Coronary artery (tissue), 2 donors: ENCODE results near the gene HEPACAM.

Experiments
- DNase-seq: peaks from one replicate; pipeline ENCODE4 v3.0.0-alpha.2; 2017; ENCODE audit warnings: low spot score
- H3K27ac ChIP-seq, 2 donors: fragments of 200-600 bp; sonication (generic); one replicate each; pipeline ENCODE4 v1.5.1; 2016 to 2019
- H3K4me3 ChIP-seq: fragments of 200-600 bp; sonication (generic); 2 replicates; pipeline ENCODE4 v1.5.1; 2016; ENCODE audit warnings: mild to moderate bottlenecking, moderate library complexity
- TF ChIP-seq, protein P1 (sequence below): fragments of 200-600 bp; sonication (generic); IDR thresholded peaks from one replicate; pipeline ENCODE4 v1.5.1; 2019; ENCODE audit warnings: antibody characterized with exemption

HEPACAM gene

GRCh38 chr11:124886476-124886875 lies 49.4 kb downstream of the HEPACAM start:
- TF ChIP-seq, protein P1, sequence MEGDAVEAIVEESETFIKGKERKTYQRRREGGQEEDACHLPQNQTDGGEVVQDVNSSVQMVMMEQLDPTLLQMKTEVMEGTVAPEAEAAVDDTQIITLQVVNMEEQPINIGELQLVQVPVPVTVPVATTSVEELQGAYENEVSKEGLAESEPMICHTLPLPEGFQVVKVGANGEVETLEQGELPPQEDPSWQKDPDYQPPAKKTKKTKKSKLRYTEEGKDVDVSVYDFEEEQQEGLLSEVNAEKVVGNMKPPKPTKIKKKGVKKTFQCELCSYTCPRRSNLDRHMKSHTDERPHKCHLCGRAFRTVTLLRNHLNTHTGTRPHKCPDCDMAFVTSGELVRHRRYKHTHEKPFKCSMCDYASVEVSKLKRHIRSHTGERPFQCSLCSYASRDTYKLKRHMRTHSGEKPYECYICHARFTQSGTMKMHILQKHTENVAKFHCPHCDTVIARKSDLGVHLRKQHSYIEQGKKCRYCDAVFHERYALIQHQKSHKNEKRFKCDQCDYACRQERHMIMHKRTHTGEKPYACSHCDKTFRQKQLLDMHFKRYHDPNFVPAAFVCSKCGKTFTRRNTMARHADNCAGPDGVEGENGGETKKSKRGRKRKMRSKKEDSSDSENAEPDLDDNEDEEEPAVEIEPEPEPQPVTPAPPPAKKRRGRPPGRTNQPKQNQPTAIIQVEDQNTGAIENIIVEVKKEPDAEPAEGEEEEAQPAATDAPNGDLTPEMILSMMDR = no peak
- H3K27ac ChIP-seq = no peak overlapping the region
- DNase-seq = peak; percentile 71
- no peak overlapping the region for H3K4me3 ChIP-seq

DNA sequence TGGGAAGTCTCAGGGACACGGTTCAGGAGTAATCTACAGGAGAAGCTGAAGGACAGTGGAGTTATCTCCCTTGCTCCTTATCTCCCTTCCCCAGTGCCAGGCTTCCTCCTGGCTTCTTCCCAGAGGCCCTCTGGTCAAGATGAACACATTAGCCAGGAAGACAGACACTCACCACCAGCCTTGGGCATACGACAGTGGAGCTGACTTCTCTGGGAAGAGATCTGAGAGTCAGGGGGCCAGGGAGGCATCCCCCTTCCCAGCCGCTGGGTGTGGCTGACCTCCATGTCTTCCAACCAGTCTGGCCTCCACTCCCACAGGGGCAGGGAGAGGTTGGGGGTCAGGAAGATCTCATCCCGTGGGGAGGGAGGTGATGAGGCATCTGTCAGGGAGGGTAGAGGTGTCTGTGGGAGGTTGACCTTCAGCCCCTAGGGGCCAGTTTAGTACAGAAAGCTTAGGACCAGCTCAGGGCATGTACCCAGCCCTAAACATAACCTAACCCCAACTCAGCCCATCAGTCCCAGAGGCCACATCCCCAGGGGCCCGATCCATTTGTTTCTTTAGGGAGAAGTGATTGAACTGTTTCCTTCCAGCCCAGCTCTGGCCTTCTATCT lies 50.9 kb downstream of the HEPACAM start:
- TF ChIP-seq, protein P1 = no peak
- no peak overlapping the region for H3K4me3 ChIP-seq
- peak; percentile 52 for DNase-seq
- no peak overlapping the region for H3K27ac ChIP-seq

- DNase-seq = peak; percentile 38
- H3K27ac ChIP-seq = no peak overlapping the region
- no peak overlapping the region for H3K4me3 ChIP-seq
- TF ChIP-seq, protein P1 = no peak
Observed at GRCh38 chr11:124884340-124884739, 51.5 kb downstream of the HEPACAM start.

DNA sequence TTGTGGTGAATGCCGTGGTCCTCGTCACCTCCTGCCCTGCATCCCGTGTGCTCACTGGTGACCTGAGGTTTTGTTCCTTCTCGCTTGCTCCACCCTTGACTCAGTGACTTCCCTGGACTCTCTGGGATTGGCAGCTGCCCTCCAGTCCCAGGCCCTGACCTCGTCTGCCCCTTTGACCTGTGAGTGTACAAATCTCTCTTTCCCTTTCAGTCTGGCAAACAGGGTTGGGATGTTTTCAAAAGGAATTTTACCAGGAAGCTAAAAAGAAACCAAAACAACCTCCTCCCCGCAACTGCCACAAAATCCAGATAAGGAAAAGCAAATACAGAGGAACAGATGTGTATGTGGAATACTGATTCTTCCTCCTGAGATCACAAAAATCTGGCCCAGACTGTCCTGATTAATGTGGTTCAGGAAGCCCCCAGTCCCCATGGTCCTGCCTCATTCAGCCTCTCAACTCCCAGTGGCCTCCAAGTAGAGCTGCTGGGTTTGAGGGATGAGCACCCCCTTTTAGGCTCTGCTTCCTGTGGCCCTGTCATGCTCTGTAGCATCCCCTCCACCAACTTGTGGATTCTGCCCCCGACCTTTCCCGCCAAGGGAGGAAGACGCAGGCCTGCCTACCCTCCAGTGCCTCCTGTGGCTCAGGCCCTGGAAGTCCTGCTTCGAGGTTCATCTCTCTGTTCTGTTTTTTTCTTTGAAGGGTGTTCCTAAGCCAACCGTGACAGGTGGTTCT lies 53.3 kb downstream of the HEPACAM start:
- DNase-seq = peak; percentile 73
- Histone ChIP-seq H3K27ac (peak overlapping the region in 1 of 2 donors; percentile 82), H3K4me3 (no peak overlapping the region)
- TF ChIP-seq, protein P1 = no peak

GRCh38 chr11:124880958-124881357 lies 54.9 kb downstream of the HEPACAM start:
- no peak for DNase-seq
- no peak overlapping the region for H3K4me3 ChIP-seq
- TF ChIP-seq, protein P1 = no peak
- no peak overlapping the region for H3K27ac ChIP-seq

DNA sequence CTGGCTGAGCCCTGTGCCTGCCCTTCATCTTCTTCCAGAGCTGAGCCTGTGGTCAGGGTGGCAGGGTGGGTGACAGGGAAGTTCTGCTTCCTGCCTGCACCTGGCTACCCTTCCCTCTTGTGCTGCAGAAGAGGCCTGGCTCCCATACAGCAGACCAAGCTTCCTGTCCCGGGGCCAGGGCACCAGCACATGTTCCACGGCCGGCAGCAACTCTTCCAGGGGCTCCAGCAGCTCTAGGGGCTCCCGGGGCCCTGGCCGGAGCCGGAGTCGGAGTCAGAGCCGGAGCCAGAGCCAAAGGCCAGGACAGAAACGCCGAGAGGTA lies 55.6 kb downstream of the HEPACAM start:
- Histone ChIP-seq H3K27ac (no peak overlapping the region), H3K4me3 (no peak overlapping the region)
- DNase-seq = peak; percentile 62
- TF ChIP-seq, protein P1 = no peak
